Hair follicular keratinocyte (primary cell): ENCODE measurements around the gene ASPHD2. TPM values are rescaled to one million over a fixed set of nuclear protein-coding genes. Genes with fewer than 3 reads are reported as not detected.

Source experiments
- total RNA-seq: library from RNA; depleted of rRNA; stranded (reverse); fragments of >200 nt; gene quantifications from 2 replicates; pipeline ENCODE4 v1.2.3, GENCODE V29; 2015

The ASPHD2 gene
- 3.9 and 5.4 TPM in 2 replicates for total RNA-seq

GRCh38 chr22:26428515-26429457, at the start of gene ASPHD2:
TSS of gene ASPHD2 (plus strand) at chr22:26429260. CDS start at chr22:26433616, 4,356 bp downstream.

GRCh38 chr22:26483439-26484359, 54.6 kb downstream of the ASPHD2 start, which contains the start of the genes HPS4 and SRRD:
TSS of gene HPS4 (minus strand) at chr22:26483783. CDS start at chr22:26481762, 2,021 bp downstream.
TSS of gene SRRD (plus strand) at chr22:26483877. CDS start at chr22:26483891, 14 bp downstream.

Other genes starting within 250 kb of the ASPHD2 start
- gene HPS4, start 54.5 kb downstream of the ASPHD2 start, total RNA-seq: 25.3 and 29.4 TPM in 2 replicates
- 24.9 and 32.5 TPM in 2 replicates for gene SRRD, start 54.6 kb downstream of the ASPHD2 start, total RNA-seq
- gene TFIP11, start 83.2 kb downstream of the ASPHD2 start, total RNA-seq: 16.8 and 21.1 TPM in 2 replicates
- gene TPST2, start 160.9 kb downstream of the ASPHD2 start, total RNA-seq: 31.2 and 37.8 TPM in 2 replicates
- not detected in 2 replicates for gene CRYBB1, start 188.8 kb downstream of the ASPHD2 start, total RNA-seq
- not detected in 2 replicates for gene CRYBA4, start 192.7 kb downstream of the ASPHD2 start, total RNA-seq
- 0.08 and 0.16 TPM in 2 replicates for gene MIAT, start 228.3 kb downstream of the ASPHD2 start, total RNA-seq